Liver (tissue), 2 donors: ENCODE data around the gene PPIL3.

ENCODE experiments used
- TF ChIP-seq, protein P1 (sequence below): fragments of 150-350 bp; IDR thresholded peaks from 2 replicates; pipeline ENCODE4 v1.5.1; 2017; ENCODE audit warnings: improper control_type of control experiment, low read depth, low read length; ENCODE audit not compliant: missing input control
- TF ChIP-seq, protein P2 (sequence below): IDR thresholded peaks from 2 replicates; pipeline ENCODE4 v1.6.1; 2016; ENCODE audit warnings: antibody characterized with exemption, mild to moderate bottlenecking
- donor health status: healthy.

DNA sequence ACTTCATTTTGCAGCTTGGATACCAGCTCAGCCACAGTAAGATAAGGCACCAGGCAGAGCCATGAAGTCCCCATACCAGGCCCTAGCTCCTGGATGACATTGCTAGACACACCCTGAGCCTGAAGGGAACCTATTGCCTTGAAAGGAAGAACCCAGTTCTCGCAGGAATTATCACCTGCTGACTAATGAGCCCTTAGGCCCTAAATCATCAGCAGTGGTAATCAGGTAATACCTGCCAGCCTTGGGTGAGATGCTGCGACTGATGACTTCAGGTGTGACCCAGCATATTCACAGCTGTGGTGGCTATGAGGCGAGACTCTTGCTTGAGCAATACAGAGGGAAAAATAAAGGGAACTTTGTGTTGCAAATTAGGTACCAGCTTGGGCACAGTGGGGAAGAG is 49.4 kb downstream of the PPIL3 start:
- TF ChIP-seq, protein P1, sequence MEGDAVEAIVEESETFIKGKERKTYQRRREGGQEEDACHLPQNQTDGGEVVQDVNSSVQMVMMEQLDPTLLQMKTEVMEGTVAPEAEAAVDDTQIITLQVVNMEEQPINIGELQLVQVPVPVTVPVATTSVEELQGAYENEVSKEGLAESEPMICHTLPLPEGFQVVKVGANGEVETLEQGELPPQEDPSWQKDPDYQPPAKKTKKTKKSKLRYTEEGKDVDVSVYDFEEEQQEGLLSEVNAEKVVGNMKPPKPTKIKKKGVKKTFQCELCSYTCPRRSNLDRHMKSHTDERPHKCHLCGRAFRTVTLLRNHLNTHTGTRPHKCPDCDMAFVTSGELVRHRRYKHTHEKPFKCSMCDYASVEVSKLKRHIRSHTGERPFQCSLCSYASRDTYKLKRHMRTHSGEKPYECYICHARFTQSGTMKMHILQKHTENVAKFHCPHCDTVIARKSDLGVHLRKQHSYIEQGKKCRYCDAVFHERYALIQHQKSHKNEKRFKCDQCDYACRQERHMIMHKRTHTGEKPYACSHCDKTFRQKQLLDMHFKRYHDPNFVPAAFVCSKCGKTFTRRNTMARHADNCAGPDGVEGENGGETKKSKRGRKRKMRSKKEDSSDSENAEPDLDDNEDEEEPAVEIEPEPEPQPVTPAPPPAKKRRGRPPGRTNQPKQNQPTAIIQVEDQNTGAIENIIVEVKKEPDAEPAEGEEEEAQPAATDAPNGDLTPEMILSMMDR: no peak
- TF ChIP-seq, protein P2, sequence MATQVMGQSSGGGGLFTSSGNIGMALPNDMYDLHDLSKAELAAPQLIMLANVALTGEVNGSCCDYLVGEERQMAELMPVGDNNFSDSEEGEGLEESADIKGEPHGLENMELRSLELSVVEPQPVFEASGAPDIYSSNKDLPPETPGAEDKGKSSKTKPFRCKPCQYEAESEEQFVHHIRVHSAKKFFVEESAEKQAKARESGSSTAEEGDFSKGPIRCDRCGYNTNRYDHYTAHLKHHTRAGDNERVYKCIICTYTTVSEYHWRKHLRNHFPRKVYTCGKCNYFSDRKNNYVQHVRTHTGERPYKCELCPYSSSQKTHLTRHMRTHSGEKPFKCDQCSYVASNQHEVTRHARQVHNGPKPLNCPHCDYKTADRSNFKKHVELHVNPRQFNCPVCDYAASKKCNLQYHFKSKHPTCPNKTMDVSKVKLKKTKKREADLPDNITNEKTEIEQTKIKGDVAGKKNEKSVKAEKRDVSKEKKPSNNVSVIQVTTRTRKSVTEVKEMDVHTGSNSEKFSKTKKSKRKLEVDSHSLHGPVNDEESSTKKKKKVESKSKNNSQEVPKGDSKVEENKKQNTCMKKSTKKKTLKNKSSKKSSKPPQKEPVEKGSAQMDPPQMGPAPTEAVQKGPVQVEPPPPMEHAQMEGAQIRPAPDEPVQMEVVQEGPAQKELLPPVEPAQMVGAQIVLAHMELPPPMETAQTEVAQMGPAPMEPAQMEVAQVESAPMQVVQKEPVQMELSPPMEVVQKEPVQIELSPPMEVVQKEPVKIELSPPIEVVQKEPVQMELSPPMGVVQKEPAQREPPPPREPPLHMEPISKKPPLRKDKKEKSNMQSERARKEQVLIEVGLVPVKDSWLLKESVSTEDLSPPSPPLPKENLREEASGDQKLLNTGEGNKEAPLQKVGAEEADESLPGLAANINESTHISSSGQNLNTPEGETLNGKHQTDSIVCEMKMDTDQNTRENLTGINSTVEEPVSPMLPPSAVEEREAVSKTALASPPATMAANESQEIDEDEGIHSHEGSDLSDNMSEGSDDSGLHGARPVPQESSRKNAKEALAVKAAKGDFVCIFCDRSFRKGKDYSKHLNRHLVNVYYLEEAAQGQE: no peak
